NCI-H128 (cell line): Measurements from ENCODE around the gene TMEM164.

ENCODE experiments used
- DNase-seq: peaks from one replicate; lab custom pipeline; 2025; ENCODE audit not compliant: unreplicated experiment; lab: John Stamatoyannopoulos, UW

The TMEM164 gene

DNA sequence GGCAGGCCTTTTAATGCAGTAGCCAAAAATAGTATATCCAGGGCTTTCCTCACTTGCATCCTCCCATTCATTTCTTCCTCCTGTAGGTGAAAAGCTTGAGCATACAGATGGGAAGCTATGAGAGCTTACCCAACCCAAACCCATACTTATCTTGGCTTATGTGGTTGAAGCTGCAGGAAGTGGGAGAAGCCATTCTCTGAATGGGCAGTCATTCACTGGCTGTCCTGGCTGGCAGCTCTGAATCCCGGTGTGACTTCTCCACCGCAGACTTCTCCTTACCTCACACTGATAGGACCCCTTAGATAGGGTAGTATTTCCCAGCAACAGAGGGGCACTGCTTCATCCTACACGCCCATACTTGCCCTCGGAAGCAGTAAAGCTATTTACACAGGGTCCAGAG, 189.6 kb downstream of the TMEM164 start:
- no peak for DNase-seq

DNA sequence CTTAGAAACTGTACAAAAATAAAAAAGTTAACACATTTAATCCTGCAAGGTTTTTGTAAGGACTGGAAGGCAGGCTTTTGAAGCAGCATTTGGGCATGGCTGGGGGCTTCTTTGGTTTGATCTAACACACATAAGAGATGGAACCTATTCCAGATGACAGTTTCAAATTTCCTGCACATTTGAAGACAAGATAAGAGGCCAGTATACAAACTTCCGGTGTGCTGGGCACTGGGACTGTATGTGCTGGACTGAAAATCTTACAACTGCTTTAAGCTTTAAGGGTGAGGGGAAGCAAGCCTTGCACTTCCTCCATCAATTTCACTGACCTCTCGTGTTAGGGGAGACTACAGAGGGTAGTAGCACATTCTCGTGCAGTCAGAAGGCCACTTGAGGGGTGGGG, 192.1 kb downstream of the TMEM164 start:
- DNase-seq: no peak

DNA sequence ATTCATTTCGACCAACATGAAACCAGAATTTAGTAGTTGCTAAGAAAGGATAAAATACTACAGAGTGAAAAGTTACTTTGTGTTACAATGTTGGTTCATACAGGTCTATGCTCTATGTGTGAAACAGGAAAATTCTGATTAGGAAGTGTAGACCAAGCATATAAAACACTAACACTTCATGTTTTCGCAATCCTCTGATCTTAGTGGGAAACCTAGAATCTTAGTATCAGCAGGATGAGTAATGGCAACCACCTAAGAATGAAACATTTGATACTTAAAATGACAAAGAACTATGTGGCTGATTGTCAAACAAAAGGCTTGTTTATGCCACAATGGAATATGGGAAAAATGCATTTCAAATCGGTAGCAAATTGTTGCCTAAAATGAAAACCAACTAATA, 198.9 kb downstream of the TMEM164 start:
- no peak for DNase-seq

DNA sequence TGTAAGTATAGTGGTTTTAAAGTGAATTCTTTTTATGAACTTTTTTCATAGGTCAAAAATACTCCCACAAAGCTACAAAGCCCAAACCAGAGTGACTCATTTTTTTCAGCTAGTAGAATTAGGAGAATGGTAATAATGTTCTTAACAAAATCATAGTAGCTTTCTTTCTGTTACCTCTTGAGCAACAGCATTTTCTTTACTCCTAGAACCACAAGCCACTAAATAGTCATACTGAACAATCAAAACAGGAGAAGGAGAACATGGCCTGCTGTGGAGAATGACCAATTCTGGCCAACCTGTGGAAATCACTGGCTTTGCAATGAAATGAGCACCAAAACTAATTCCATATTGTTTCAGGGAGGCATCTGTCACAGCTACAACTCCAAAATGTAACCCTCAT, 202.1 kb downstream of the TMEM164 start:
- no peak for DNase-seq

DNA sequence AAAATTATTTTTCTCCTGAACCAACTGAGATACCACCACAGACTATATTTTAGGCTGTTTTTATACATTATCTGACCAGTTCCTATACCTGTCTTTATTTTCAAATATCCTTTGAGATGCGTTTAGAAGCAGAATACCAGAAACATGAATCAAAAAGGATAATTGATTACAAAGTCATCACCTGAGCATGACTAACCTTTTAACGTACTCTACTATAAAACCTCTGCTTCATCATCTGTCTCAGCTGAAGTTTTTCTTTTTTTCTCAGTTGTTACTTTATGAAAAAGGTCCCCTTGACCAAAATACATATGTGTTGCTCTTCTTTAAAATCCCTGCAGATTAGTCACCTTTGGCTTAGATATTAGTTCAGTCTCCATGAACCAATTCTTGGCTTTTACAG, 205.2 kb downstream of the TMEM164 start:
- DNase-seq: no peak

DNA sequence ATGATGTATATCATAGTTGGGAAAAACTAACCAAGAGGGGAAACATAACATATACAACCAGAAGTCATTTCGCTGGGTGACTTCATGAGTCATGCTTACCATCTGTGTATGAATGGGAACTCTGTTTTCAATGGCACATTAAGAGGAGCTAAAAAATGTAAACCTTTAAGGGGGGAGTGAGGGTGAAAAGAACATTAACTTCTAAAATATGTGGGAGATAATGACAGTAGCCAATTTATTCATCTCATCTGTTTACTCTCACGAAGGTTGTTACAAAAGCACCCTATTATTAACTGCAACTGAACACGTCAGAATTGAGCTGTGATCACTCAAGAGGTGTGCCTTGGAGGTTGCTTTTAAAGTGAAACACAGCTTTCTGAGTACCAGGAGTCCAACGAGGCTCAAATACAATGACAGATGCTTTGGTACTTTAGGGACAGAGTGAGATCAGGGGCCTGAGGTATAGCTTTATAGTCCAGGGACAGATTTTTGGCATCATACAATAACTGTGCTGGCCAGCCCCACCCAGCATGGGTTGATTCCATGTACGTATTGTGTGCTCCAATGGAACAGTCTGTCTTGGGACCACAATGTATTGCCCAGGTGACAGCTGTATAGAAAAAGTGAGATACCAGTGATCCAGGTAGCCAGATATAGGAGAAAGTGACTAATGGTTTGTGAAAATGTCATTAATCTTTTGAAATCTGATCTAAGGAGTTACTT, 207.7 kb downstream of the TMEM164 start:
- no peak for DNase-seq

DNA sequence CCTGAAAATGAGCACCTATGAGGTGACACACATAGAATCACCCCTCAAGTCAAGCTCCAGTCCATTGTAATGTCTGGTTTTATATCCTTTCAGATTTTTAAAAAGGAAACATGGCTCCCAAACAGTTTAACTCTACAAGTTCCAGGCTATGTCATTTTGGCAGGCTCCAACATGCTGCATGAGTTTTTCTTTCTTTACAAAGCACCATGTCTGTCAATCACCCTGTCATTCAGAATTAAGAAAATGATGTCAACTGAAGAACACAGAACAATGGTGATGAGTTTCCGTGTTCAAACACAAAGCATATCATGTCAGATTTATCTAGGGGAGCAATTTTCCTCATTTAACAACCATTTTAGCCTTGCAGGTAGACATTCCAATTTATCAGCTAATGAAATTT, 208.4 kb downstream of the TMEM164 start:
- DNase-seq: no peak

DNA sequence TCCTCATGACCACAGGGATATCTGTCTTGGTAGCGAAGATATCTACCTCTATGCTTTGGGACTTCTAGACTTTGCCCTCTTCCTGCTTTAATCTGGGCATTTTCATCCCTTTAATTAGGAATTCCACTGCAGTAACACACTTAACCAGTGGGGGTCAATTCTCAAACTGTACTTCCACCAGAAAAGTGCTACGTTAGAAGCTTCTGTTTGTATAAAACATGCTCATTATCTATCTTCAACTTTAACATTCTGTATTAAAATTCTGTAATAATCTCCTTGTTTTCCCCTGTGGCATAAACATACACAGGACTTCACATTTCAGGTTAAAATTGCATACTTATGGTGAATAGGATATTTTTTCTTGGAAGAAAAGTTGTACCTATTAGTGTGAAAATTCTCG, 209.4 kb downstream of the TMEM164 start:
- DNase-seq: no peak

DNA sequence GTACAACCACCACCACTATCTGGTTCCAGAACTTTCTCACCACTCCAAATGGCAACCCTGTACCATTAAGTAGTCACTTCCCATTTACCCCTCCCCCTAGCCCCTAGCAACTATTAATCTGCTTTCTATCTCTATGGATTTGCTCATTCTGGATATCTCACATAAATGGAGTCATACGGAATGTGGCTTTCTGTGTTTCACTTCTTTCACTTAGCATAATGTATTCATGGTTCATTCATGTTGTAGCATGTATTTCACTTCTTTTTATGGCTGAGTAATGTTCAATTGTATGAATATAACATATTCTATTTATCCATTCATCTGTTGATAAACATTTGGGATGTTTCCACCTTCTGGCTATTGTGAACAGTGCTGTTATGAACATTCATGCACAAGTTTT, 210.3 kb downstream of the TMEM164 start:
- DNase-seq: no peak

DNA sequence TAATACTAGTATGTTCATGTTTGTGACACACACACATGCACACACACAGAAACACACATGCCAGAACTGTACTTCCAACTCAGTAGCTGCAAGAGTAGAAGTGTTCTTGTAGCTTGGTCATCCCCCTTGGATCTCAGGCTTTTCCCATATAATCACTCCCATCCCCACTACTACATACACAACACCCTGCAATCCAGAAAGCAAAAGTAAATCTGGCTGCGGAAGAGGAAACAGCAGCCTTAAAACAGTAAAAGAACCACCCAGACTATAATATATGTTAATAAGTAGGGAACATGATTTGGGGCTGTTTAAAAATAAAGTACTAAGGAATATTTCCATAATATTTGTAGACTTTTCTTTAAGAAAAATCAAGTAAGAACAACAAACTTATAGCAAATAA, 211.8 kb downstream of the TMEM164 start:
- DNase-seq: no peak

DNA sequence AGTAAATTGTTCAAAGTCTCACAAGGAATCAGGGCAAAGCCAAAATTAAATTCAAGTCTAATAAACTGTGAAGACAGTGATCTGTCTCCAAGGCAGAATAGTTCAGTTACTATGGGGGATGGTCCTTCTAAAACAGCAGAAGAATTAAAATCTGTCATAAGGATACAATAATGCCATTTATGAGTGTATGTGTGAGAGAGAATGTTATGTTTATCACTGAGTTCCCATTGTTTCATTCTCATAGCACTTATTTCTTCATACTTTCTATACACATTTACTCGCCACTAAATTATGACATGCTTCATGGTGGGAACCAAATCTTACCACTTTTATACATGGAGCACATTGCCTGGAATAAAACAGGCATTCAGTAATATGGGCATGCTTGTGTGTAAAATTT, 212.5 kb downstream of the TMEM164 start:
- no peak for DNase-seq

DNA sequence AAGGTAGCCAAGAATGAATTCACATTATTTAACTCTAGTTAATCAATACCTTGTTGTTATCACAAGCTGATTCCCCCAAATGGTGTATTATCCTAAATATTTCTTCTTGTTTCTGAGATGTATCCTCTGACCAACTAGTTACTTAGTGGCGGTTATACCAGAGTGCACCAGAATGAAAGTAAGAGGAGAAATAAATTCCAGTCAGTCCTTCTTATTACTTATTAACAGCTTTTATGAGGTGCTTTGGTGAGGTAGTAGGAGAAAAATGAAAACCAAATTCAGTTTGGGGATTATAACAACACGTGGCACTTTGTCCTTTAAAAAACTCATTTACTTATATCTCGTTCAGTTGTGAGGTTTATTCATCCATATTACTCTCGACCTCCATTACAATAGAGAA, 213.1 kb downstream of the TMEM164 start:
- no peak for DNase-seq

DNA sequence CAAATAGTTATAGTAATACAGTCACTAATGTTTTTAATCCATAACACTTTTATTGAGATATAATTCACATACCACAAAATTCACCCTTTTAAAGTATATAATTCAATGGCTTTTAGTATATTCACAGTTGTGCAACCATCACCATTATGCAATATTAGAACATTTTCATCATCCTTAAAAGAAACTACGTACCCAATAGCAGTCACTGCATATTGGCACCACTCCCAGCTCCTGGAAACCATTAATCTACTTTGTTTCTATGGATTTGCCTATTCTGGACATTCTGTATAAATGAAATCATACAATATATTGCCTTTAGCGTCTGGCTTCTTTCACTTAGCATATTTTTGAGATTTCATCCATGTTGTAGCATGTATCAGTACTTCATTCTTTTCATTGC, 215.7 kb downstream of the TMEM164 start:
- no peak for DNase-seq

DNA sequence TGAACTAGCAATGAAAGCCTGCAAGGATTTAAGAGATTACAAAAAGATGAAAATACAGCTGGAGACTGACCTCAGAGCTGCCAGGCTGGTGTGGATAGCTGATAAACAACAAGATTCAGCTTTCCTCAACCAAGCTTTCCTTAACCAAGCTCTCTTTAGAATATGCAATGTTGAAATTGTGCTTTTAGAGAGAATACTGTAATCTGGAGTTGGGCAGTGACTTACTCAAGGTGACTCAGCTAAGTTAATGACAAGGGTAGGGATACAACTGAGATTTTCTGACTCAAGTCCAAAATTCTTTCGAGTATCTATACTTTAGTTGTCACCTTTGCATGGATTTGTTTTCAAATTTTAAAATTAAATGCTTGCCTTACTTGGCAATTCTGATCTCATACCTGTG, 217.0 kb downstream of the TMEM164 start:
- no peak for DNase-seq

DNA sequence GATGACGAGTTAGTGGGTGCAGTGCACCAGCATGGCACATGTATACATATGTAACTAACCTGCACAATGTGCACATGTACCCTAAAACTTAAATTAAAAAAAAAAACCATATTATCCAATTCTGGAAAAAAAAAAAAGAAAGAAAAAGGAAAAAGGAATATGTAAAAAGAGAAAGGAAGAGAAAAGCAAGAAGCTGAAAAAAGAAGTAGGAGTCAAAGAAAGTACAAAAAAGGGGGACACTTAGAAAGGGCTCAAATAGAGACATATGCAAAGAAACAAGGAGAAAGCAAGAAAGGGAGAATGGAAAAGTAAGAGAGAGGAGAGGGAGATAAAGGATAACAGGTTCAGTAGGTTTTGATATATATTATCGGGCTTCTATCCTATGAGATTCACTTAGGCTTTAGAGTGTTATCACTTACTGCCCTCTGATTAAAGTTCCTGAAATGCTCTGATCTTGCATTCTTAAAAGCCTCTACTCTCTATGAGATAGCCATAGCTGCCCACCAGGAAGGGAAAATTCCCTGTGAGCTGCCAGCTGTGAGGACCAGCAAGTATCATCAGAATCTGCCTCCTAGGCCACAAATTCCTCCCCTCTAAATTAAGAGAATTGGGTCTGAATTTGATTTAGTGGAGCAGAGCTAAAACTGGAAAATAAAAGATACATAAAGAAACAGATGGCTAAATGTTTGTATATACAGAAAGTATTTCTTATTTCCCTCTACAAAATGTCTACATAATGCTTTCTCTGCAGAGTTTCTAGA, 219.8 kb downstream of the TMEM164 start:
- DNase-seq: no peak

DNA sequence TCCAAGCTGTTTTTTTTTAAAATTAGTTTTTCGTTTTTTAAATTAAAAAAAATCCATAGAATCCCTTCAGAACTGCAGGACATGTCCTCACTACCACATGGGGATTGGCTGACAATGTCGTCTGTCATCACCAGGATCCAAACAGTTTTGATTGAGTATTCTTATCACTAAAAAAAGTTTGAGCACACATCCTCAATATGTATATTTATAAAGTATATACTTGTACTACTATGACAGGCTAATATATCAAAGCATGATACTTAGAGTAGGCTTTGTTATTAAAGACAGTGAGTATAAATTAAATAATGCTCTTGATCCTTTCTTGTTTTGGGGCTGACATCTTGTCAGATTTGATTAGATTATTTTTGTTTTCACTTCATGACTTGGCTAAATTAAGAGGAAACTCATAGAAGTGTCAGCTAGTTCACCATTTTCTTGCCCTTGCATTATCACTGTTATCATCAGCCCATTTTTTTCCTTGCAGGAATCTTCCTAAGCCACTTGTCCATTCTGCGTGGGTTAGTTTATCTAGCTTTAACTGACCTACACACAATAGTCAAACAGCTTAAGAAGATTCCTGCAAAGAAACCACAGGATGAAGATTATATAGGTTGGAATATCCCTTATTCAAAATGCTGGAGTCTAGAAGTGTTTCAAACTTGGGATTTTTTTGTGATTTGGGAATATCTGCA, 222.2 kb downstream of the TMEM164 start:
- DNase-seq: no peak

DNA sequence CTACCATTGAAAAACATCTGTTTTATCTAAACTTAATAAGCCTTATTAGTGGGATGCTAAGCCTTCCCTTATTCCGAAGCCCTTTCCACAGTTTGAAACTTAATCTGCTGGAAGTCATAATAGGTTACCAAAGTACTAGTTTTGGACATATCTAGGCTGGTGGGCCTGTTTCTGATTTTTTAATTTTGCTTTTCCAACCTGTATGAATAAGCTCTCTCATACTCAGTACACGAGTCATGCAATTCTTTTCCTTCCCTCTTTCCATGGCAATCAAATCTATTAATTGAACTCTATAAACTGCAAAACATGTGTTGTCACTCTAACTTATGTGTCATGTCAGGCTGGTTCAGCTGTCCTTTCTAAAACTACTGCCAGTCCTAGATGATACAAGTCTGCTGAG, 224.0 kb downstream of the TMEM164 start:
- no peak for DNase-seq
